GM12878 (cell line): Measurements from ENCODE around the gene MEGF6. TPM values are rescaled to one million over a fixed set of nuclear protein-coding genes. Genes with fewer than 3 reads are reported as not detected.

Experiments used
- ATAC-seq: fragments of 200-7000 bp; cut with Tn5 transposase; 3 replicates; pipeline ENCODE4 v1.9.1; 2020; ENCODE audit warnings: mild to moderate bottlenecking, moderate library complexity
- BruUV-seq: library from RNA; stranded (reverse); fragments of 400-500 nt; replicated peaks from 2 replicates; lab custom pipeline; 2021; lab: Mats Ljungman, UMichigan
- CTCF ChIA-PET: fragments of 300-600 bp; sonication (Branson Sonifier 250); formaldehyde crosslinking; extraction: SDS; loops from one replicate; lab custom pipeline; 2021; ENCODE audit warnings: inconsistent platforms; lab: Yijun Ruan, JAX
- POLR2A ChIA-PET: fragments of 350-600 bp; formaldehyde crosslinking; extraction: SDS; loops from one replicate; lab custom pipeline; 2021; ENCODE audit warnings: inconsistent platforms; lab: Charles Lee
- RAD21 ChIA-PET: fragments of 300-600 bp; sonication (Branson Sonifier 250); formaldehyde crosslinking; loops from one replicate; lab custom pipeline; 2023; ENCODE audit warnings: antibody characterized with exemption; ENCODE audit not compliant: unreplicated experiment; lab: Charles Lee
- SMC1A ChIA-PET: fragments of 300-600 bp; sonication (Branson Sonifier 250); formaldehyde crosslinking; loops from one replicate; lab custom pipeline; 2023; ENCODE audit not compliant: unreplicated experiment, uncharacterized antibody; lab: Charles Lee
- DNase-seq: peaks from one replicate; pipeline ENCODE4 v3.0.0-alpha.2; 2011; ENCODE audit warnings: low read depth, low spot score
- FAIRE-seq: peaks from 3 replicates; lab custom pipeline; 2011; peaks lifted over from hg19 to GRCh38; lab: Jason Lieb, UNC
- H2AFZ ChIP-seq: 2 replicates; pipeline ENCODE4 v1.6.0; 2011; ENCODE audit warnings: low read depth, low read length, control low read depth; ENCODE audit not compliant: control insufficient read depth
- H3K27ac ChIP-seq: 2 replicates; pipeline ENCODE4 v1.5.1; 2011; ENCODE audit warnings: control low read depth; ENCODE audit not compliant: control insufficient read depth, insufficient read depth
- H3K27me3 ChIP-seq, 2 experiments: replicated peaks in 1 of 2; 2 replicates each; pipeline versions ENCODE4 v1.6.0 to v1.6.1; 2011; ENCODE audit warnings: low read length in 1 of 2; ENCODE audit not compliant: control insufficient read depth in 2 of 2, insufficient read depth in 2 of 2
- H3K36me3 ChIP-seq, 2 experiments: 2 replicates each; pipeline ENCODE4 v1.5.1; 2011; ENCODE audit warnings: low read length in 1 of 2; ENCODE audit not compliant: control insufficient read depth in 2 of 2, insufficient read depth in 2 of 2
- H3K4me1 ChIP-seq: 2 replicates; pipeline ENCODE4 v1.6.1; 2011; ENCODE audit warnings: mild to moderate bottlenecking, low read length, moderate library complexity, mixed read lengths; ENCODE audit not compliant: control insufficient read depth, insufficient read depth
- H3K4me2 ChIP-seq: 2 replicates; pipeline ENCODE4 v1.6.0; 2011; ENCODE audit warnings: control low read depth; ENCODE audit not compliant: control insufficient read depth, insufficient read depth
- H3K4me3 ChIP-seq: fragments of 200-600 bp; sonication (generic); 2 replicates; pipeline ENCODE4 v1.5.1; 2016
- H3K79me2 ChIP-seq: 2 replicates; pipeline ENCODE4 v1.6.0; 2011; ENCODE audit warnings: low read length; ENCODE audit not compliant: control insufficient read depth, insufficient read depth
- H3K9ac ChIP-seq: 2 replicates; pipeline ENCODE4 v1.8.0; 2011; ENCODE audit warnings: low read length, control low read depth, mixed read lengths; ENCODE audit not compliant: control insufficient read depth, insufficient read depth
- H3K9me3 ChIP-seq: replicated peaks from 3 replicates; pipeline ENCODE4 v1.5.1; 2011; ENCODE audit warnings: mild to moderate bottlenecking, low read length; ENCODE audit not compliant: control insufficient read depth, insufficient read depth
- H4K20me1 ChIP-seq: 2 replicates; pipeline ENCODE4 v1.6.0; 2011; ENCODE audit not compliant: control insufficient read depth, insufficient read depth
- CREM ChIP-seq: IDR thresholded peaks from 2 replicates; pipeline ENCODE4 v1.6.1; 2014; ENCODE audit warnings: antibody characterized with exemption, low read depth
- EP300 ChIP-seq, 2 experiments: fragments of 150-350 bp in 1 of 2; IDR thresholded peaks; 2 replicates each; pipeline ENCODE4 v1.6.1; 2011 to 2012; ENCODE audit warnings: low read depth in 2 of 2, low read length in 2 of 2, borderline replicate concordance in 1 of 2, improper control_type of control experiment in 1 of 2, inconsistent platforms in 1 of 2; ENCODE audit not compliant: control insufficient read depth in 1 of 2
- ETV6 ChIP-seq, 2 experiments: fragments of 450-650 bp in 1 of 2; IDR thresholded peaks in 1 of 2; conservative IDR thresholded peaks in 1 of 2; 2 replicates each; pipeline ENCODE4 v1.6.1; 2014; ENCODE audit warnings: antibody characterized with exemption in 1 of 2, borderline replicate concordance in 1 of 2, low read depth in 1 of 2, mild to moderate bottlenecking in 1 of 2, moderate library complexity in 1 of 2
- IRF4 ChIP-seq: IDR thresholded peaks from 2 replicates; pipeline ENCODE4 v1.6.1; 2011; ENCODE audit warnings: low read depth, low read length
- RAD51 ChIP-seq: fragments of 450-650 bp; IDR thresholded peaks from 2 replicates; pipeline ENCODE4 v1.6.1; 2016; ENCODE audit warnings: moderate library complexity, mild to moderate bottlenecking, inconsistent platforms
- RB1 ChIP-seq: fragments of 450-650 bp; formaldehyde crosslinking; IDR thresholded peaks from 2 replicates; pipeline ENCODE4 v1.6.1; 2017; ENCODE audit warnings: mild to moderate bottlenecking, borderline replicate concordance
- RFX5 ChIP-seq: IDR thresholded peaks from 2 replicates; pipeline ENCODE4 v1.6.1; 2011; ENCODE audit warnings: low read depth, low read length, improper control_type of control experiment
- WRNIP1 ChIP-seq: IDR thresholded peaks from 2 replicates; pipeline ENCODE4 v1.6.1; 2011; ENCODE audit warnings: low read depth, low read length, improper control_type of control experiment, borderline replicate concordance
- ZBED1 ChIP-seq: IDR thresholded peaks from 2 replicates; pipeline ENCODE4 v1.6.1; 2016; ENCODE audit warnings: borderline replicate concordance
- ZZZ3 ChIP-seq: IDR thresholded peaks from 2 replicates; pipeline ENCODE4 v1.6.1; 2011; ENCODE audit warnings: low read depth; ENCODE audit not compliant: control insufficient read depth, insufficient read length
- WGBS: methylation state at CpG from one replicate; pipeline ENCODE4 v1.1.6; 2016; ENCODE audit warnings: low lambda C conversion rate; ENCODE audit not compliant: insufficient replicate concordance, insufficient coverage; ENCODE audit errors: missing lambda C conversion rate; 5-methylcytosine and 5-hydroxymethylcytosine counted together
- in situ Hi-C: fragments of 300-500 bp; cut with MboI; formaldehyde crosslinking; loops from 9 replicates; pipeline ENCODE4 v1.14.3; 2018; ENCODE audit warnings: mixed read lengths
- intact Hi-C: fragments of 100-400 bp; cut with micrococcal nuclease; formaldehyde crosslinking; loops from one replicate; pipeline ENCODE4 v1.14.2; 2022; ENCODE audit not compliant: unreplicated experiment
- polyA plus RNA-seq, 11 experiments: library from polyadenylated mRNA; depleted of rRNA in 4 of 11; unstranded in 6 of 11; stranded (reverse) in 5 of 11; fragments of >200 nt; fragmentation: Nextera tagmentation in 4 of 11; fragmentation: Illumina TruSeq in 1 of 11; extraction: Ambion mirVana in 4 of 11; extraction: Trizol in 1 of 11; gene quantifications; 1 replicate in 1 of 11; 2 replicates in 10 of 11; pipeline versions ENCODE4 v1.2.1 to v1.2.3, GENCODE V29; 2011 to 2016; ENCODE audit warnings: inconsistent platforms in 2 of 11, missing spikeins in 2 of 11, low read depth in 1 of 11
- total RNA-seq, 4 experiments: library from RNA; depleted of rRNA in 3 of 4; stranded (reverse); fragments of >200 nt in 3 of 4; fragmentation: Illumina TruSeq in 1 of 4; extraction: Trizol in 1 of 4; gene quantifications; 2 replicates each; pipeline versions ENCODE4 v1.2.1 to v1.2.3, GENCODE V29; 2013 to 2021

The MEGF6 gene
- total and polyA plus RNA-seq, 10 of the 15 experiments (the other 5 are each of a cell fraction or from before 2014, with no cell fraction given): 0.03 to 0.41 TPM; not detected in 8

GRCh38 chr1:3644273-3644672, 33.0 kb upstream of the MEGF6 start:
- no peak for FAIRE-seq
- 93% methylated on average over 15 of the region's 25 CpGs for WGBS
- no peak for DNase-seq
- Histone ChIP-seq H3K27me3 (no peaks in the 10 kb centered on the region), H3K4me1 (0 out of 2 replicates have a peak, but pooled peaks cover 4% of the 10 kb centered on the region), H3K36me3 (peaks cover 3 to 22% of the 10 kb centered on the region in 2 experiments), H3K79me2 (peaks cover 11% of the 10 kb centered on the region), H2AFZ (no peak overlapping the region), H3K9me3 (no peaks in the 10 kb centered on the region), H4K20me1 (no peaks in the 10 kb centered on the region), H3K4me3 (no peak overlapping the region), H3K4me2 (no peak overlapping the region), H3K27ac (no peak overlapping the region), H3K9ac (no peak overlapping the region)
- TF ChIP-seq IRF4: no peak
- TF ChIP-seq RFX5: no peak
- no peak for TF ChIP-seq RB1
- TF ChIP-seq ZZZ3: no peak
- no peak for TF ChIP-seq WRNIP1
- no peak for TF ChIP-seq RAD51
- TF ChIP-seq EP300 (IDR thresholded peaks at IDR 0.05; ENCODE audit: borderline replicate concordance in 1 of 2, control insufficient read depth in 1 of 2, low read depth in 2 of 2, low read length in 2 of 2): no peak
- no peak for TF ChIP-seq CREM
- TF ChIP-seq ZBED1: no peak
- TF ChIP-seq ETV6 (conservative IDR thresholded peaks at IDR 0.05 in 1 of 2, IDR thresholded peaks at IDR 0.05 in 1 of 2; ENCODE audit: borderline replicate concordance in 1 of 2, low read depth in 1 of 2): no peak
- BruUV-seq: no TSS peak
- ChIA-PET CTCF (no interaction called here), POLR2A (no interaction called here), RAD21 (interaction anchor here (1.0 kb wide), 1 partner anchor 22 kb away, joined by 3 read pairs; no protein-coding TSS in a partner anchor), SMC1A (no interaction called here)
- in situ Hi-C loops: no loop called here
- intact Hi-C loops: no loop called here
- no peak for ATAC-seq
